Gastroesophageal sphincter (tissue), 3 donors: ENCODE data around the gene HPD.

ENCODE experiments used
- POLR2A ChIP-seq, 2 donors: fragments of 450-650 bp; IDR thresholded peaks; one replicate each; pipeline ENCODE4 v1.6.1; 2017; ENCODE audit warnings: antibody characterized with exemption in 2 of 2, mild to moderate bottlenecking in 2 of 2, moderate library complexity in 1 of 2
- POLR2AphosphoS5 ChIP-seq: sonication (generic); formaldehyde crosslinking; IDR thresholded peaks from one replicate; pipeline ENCODE4 v1.6.1; 2017; ENCODE audit warnings: antibody characterized with exemption
- TF ChIP-seq, protein P1 (sequence below), 4 experiments: fragments of 200-600 bp in 2 of 4; fragments of 450-650 bp in 2 of 4; sonication (generic) in 1 of 4; IDR thresholded peaks; one replicate each; pipeline ENCODE4 v1.5.1; 2017 to 2019; ENCODE audit warnings: antibody characterized with exemption in 4 of 4, mild to moderate bottlenecking in 2 of 4, moderate library complexity in 2 of 4

DNA sequence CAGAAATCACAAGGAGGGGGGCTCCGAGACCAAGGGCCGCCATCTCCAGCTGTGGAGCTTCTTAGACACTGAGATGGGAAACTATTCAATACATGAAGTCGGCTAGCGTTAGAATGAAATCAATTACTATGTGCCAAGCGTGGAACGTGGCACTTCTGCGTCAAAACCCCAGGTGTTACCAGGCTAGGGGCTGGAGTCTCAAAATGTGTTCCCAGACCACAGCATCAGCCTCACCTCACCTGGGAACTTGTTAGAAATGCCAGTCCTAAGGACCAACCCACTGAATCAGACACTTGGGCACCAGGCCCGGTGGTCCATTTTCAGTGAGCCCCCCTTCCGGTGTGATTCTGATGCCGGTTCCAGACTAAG is 59.9 kb downstream of the HPD start:
- TF ChIP-seq, protein P1, sequence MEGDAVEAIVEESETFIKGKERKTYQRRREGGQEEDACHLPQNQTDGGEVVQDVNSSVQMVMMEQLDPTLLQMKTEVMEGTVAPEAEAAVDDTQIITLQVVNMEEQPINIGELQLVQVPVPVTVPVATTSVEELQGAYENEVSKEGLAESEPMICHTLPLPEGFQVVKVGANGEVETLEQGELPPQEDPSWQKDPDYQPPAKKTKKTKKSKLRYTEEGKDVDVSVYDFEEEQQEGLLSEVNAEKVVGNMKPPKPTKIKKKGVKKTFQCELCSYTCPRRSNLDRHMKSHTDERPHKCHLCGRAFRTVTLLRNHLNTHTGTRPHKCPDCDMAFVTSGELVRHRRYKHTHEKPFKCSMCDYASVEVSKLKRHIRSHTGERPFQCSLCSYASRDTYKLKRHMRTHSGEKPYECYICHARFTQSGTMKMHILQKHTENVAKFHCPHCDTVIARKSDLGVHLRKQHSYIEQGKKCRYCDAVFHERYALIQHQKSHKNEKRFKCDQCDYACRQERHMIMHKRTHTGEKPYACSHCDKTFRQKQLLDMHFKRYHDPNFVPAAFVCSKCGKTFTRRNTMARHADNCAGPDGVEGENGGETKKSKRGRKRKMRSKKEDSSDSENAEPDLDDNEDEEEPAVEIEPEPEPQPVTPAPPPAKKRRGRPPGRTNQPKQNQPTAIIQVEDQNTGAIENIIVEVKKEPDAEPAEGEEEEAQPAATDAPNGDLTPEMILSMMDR (IDR thresholded peaks at IDR 0.05) = no peak
- TF ChIP-seq POLR2A (IDR thresholded peaks at IDR 0.05) = no peak
- TF ChIP-seq POLR2AphosphoS5 = no peak
